Measurements from ENCODE around the gene ZGPAT.

DNA sequence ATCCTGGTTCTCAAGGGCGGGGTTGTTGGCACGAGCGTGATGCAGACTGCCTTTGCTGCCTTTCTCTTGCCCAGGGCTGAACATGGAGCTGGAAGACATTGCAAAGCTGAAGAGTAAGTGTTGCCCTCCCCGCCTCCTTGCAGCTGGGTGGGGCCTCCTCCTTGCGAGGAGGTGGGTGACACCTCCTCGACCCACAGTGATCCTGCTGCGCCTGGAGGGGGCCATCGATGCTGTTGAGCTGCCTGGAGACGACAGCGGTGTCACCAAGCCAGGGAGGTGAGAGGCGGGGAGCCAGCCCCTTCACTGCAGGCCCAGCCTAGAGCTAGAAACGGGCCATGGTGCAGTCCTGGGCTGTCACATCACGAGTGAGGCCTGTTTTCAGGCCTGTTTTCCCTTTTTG lies 29.8 kb upstream of the ZGPAT start:
- TF ChIP-seq YY1 (IDR thresholded peaks at IDR 0.05; ENCODE audit: insufficient read depth, insufficient read length) (no peak), SUZ12 (IDR thresholded peaks at IDR 0.05; ENCODE audit: extremely low read depth, insufficient read depth, insufficient read length) (no peak)
